Ishikawa (cell line): ENCODE results near the gene RAPGEF4.

ENCODE experiments used
- CEBPB ChIP-seq: IDR thresholded peaks from 2 replicates; pipeline ENCODE4 v1.6.1; 2012
- CREB1 ChIP-seq: IDR thresholded peaks from 2 replicates; pipeline ENCODE4 v1.6.1; 2012; ENCODE audit warnings: low read depth
- EP300 ChIP-seq: IDR thresholded peaks from 2 replicates; pipeline ENCODE4 v1.6.1; 2012; ENCODE audit warnings: borderline replicate concordance
- NFIC ChIP-seq: IDR thresholded peaks from 2 replicates; pipeline ENCODE4 v1.6.1; 2012
- RAD21 ChIP-seq: IDR thresholded peaks from 2 replicates; pipeline ENCODE4 v1.6.1; 2012; ENCODE audit warnings: low read depth
- REST ChIP-seq: IDR thresholded peaks from 2 replicates; pipeline ENCODE4 v1.6.1; 2012; ENCODE audit warnings: low read depth, mild to moderate bottlenecking
- TAF1 ChIP-seq: IDR thresholded peaks from 2 replicates; pipeline ENCODE4 v1.6.1; 2012; ENCODE audit warnings: low read depth, mild to moderate bottlenecking
- TCF12 ChIP-seq: IDR thresholded peaks from 2 replicates; pipeline ENCODE4 v1.6.1; 2012; ENCODE audit warnings: low read depth
- YY1 ChIP-seq: IDR thresholded peaks from 2 replicates; pipeline ENCODE4 v1.6.1; 2012; ENCODE audit warnings: low read depth
- TF ChIP-seq, protein P1 (sequence below): IDR thresholded peaks from 2 replicates; pipeline ENCODE4 v1.6.1; 2012
- TF ChIP-seq, protein P2 (sequence below): IDR thresholded peaks from 2 replicates; pipeline ENCODE4 v1.6.1; 2012

DNA sequence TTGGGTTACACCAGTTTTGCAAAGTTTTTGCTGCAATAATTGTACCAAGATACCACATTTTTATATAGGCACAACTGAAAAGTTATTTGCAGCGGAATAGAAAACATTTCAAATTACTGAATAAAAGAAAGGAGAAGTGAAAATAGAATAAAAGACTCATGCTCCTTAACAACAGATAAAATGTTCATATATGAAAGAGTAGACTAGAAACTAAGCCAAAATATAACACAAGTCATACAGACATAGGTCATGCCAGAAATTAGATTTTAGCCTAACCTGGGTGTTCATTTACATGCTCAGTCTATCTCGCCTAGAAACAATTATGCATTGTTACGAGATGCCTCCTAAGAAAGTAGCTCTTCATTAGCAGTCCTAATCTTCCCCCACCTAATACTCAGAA lies 323.6 kb downstream of the RAPGEF4 start:
- TF ChIP-seq TAF1 (no peak), EP300 (no peak), YY1 (no peak), CREB1 (no peak), CEBPB (no peak), NFIC (no peak), RAD21 (no peak), TCF12 (no peak), REST (no peak)
- TF ChIP-seq, protein P1, sequence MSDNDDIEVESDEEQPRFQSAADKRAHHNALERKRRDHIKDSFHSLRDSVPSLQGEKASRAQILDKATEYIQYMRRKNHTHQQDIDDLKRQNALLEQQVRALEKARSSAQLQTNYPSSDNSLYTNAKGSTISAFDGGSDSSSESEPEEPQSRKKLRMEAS: no peak
- TF ChIP-seq, protein P2, sequence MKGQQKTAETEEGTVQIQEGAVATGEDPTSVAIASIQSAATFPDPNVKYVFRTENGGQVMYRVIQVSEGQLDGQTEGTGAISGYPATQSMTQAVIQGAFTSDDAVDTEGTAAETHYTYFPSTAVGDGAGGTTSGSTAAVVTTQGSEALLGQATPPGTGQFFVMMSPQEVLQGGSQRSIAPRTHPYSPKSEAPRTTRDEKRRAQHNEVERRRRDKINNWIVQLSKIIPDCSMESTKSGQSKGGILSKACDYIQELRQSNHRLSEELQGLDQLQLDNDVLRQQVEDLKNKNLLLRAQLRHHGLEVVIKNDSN: no peak
